DOHH2 (cell line): Measurements from ENCODE around the gene CIPC.

Experiments used
- CTCF ChIP-seq: fragments of 200-600 bp; sonication (generic); IDR thresholded peaks from one replicate; pipeline ENCODE4 v1.5.1; 2014; ENCODE audit warnings: antibody characterized with exemption, mild to moderate bottlenecking, low read depth, low read length; ENCODE audit not compliant: poor library complexity, severe bottlenecking
- EZH2phosphoT487 ChIP-seq: fragments of 200-600 bp; sonication (generic); IDR thresholded peaks from 2 replicates; pipeline ENCODE4 v1.6.1; 2017; ENCODE audit warnings: borderline replicate concordance, mild to moderate bottlenecking, antibody characterized with exemption, low read length, moderate library complexity, mixed read lengths

- TF ChIP-seq CTCF (no peak), EZH2phosphoT487 (no peak)
These were observed 9.2 kb downstream of the CIPC start for GRCh38 chr14:77107228-77107627.
